ENCODE results near the gene GPC5.
"Not testable (repeated sequence)": the region's sequence is repeated elsewhere in the genome, so short reads cannot be mapped to it uniquely, and the experiment has no call there.

The GPC5 gene

GRCh38 chr13:91891141-91891540 lies 492.7 kb downstream of the GPC5 start:
- no peaks in the 10 kb centered on the region for H3K36me3 Mint-ChIP-seq (ENCODE audit: low read depth)
- no peaks in the 10 kb centered on the region for H3K4me1 Mint-ChIP-seq
- H3K9me3 Mint-ChIP-seq, result peaks cover 5% of the 10 kb centered on the region
- no peak for DNase-seq
- H3K4me3 Mint-ChIP-seq, result no peak overlapping the region
- no peaks in the 10 kb centered on the region for H3K27me3 Mint-ChIP-seq
- no peak overlapping the region for H3K27ac Mint-ChIP-seq
- ATAC-seq, result no peak

DNA sequence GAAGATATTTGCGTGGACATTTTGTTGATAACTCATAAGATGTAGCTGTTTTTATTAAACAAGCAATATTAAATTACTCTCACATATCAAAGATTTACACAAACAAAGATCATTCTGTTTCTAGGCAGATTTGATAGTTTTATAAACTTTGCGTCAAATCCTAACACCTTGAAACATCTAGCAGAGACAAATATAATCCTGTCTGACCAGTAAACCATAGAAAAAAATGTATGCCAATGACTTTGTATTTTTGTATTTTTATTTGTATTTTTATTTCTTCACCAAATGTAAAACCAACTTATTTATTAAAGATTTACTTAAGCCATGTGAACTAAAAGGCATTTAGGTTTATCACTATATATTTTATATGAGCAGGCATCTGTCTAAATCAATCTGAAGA lies 494.6 kb downstream of the GPC5 start:
- Mint-ChIP-seq H3K4me1 (no peaks in the 10 kb centered on the region), H3K36me3 (ENCODE audit: low read depth) (no peaks in the 10 kb centered on the region), H3K4me3 (no peak overlapping the region), H3K9me3 (peaks cover 5% of the 10 kb centered on the region), H3K27me3 (no peaks in the 10 kb centered on the region), H3K27ac (no peak overlapping the region)
- DNase-seq, result no peak
- ATAC-seq, result no peak

DNA sequence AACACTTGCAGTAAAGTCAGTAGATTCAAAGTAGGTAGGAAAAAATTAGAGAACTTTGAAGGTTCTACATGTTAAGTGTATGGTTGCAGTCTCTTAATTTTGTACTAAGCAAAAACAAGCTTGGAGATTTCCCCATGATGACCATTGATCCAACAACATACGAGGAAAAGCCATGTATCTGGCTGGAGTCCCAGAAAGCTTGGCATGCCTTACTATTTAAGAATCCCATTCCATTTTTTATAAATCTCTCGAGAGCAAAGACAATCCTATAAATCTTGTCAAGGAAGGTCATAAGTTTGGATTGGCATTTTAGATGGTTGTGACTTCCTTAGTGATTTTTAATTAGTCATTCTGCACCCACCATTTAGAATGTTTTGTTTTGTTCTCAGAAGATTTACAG lies 495.9 kb downstream of the GPC5 start:
- Mint-ChIP-seq H3K4me1 (no peaks in the 10 kb centered on the region), H3K27me3 (no peaks in the 10 kb centered on the region), H3K36me3 (ENCODE audit: low read depth) (no peaks in the 10 kb centered on the region), H3K27ac (no peak overlapping the region), H3K9me3 (peaks cover 5% of the 10 kb centered on the region), H3K4me3 (no peak overlapping the region)
- no peak for ATAC-seq
- DNase-seq, result no peak

DNA sequence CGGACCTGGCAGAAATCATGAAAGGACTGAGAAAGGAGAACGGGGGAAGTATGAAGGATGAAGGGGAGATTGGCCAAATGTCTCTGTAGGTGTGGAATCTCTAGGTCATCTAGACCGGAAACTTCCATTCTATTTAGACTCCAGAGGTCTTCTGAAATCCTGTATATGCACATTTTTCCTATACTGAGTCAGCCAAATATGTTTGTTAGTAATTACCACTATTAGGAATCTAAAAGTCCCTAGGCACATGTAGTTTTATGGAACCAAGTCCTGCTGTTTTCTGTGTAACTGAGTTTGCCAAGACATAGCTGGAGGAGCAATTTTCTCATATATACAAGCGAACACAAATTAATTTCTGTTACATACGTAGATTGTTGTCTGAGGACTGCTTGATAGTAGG lies 498.1 kb downstream of the GPC5 start:
- H3K36me3 Mint-ChIP-seq (ENCODE audit: low read depth), result no peaks in the 10 kb centered on the region
- ATAC-seq, result no peak
- H3K4me1 Mint-ChIP-seq, result no peaks in the 10 kb centered on the region
- H3K27ac Mint-ChIP-seq, result no peak overlapping the region
- H3K27me3 Mint-ChIP-seq, result no peaks in the 10 kb centered on the region
- no peak overlapping the region for H3K4me3 Mint-ChIP-seq
- peaks cover 5% of the 10 kb centered on the region for H3K9me3 Mint-ChIP-seq
- DNase-seq, result no peak

DNA sequence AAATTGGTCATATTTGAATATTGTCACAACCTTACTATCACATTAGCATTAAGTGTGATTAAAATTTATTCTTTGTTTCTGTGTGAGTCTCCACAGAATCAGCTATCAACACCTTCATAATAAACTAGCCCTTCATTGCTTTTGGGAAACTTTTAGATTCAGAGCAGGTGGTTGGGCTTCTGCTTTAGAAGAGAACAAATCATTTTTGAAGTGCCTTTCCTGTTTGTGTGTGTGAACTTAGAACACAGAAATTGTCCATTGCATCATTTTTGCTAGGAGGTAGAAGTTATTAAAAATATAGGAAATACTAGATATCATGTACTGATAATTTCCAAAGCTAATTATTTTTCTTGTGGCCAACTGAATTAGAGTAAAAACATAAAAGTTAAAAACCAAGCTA lies 500.6 kb downstream of the GPC5 start:
- not testable (repeated sequence) for H3K4me1 Mint-ChIP-seq; H3K27ac Mint-ChIP-seq; H3K36me3 Mint-ChIP-seq (ENCODE audit: low read depth); H3K4me3 Mint-ChIP-seq; ATAC-seq; H3K27me3 Mint-ChIP-seq; DNase-seq
- peaks cover 11% of the 10 kb centered on the region for H3K9me3 Mint-ChIP-seq

- peaks cover 6% of the 10 kb centered on the region for H3K9me3 Mint-ChIP-seq
- DNase-seq (no peak), ATAC-seq (no peak)
- H3K4me3 Mint-ChIP-seq, result no peak overlapping the region
- no peaks in the 10 kb centered on the region for H3K27me3 Mint-ChIP-seq
- H3K36me3 Mint-ChIP-seq (ENCODE audit: low read depth), result no peaks in the 10 kb centered on the region
- H3K27ac Mint-ChIP-seq, result no peak overlapping the region
- H3K4me1 Mint-ChIP-seq, result no peaks in the 10 kb centered on the region
These were observed 503.9 kb downstream of the GPC5 start for GRCh38 chr13:91902291-91902690.

DNA sequence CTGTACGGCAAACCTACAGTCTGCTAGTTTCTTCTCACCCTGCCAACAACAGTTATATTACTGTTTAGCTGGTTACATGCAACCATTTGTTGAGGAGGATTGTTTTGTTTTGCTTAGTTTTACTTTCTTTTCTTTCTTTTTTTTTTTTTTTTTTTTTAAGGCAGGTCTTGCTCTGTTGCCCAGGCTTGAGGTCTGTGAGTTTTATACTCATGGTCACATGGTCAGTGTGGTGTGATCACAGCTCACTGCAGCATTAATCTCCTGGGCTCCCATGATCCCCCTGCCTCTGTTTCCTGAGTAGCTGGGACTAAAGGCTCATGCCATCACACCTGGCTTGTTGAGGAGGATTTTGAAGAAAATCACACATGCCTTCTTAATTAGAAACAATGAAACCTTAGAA lies 505.6 kb downstream of the GPC5 start:
- DNase-seq (no peak), ATAC-seq (no peak)
- Mint-ChIP-seq H3K9me3 (peaks cover 6% of the 10 kb centered on the region), H3K27me3 (no peaks in the 10 kb centered on the region), H3K36me3 (ENCODE audit: low read depth) (no peaks in the 10 kb centered on the region), H3K4me1 (no peaks in the 10 kb centered on the region), H3K27ac (no peak overlapping the region), H3K4me3 (no peak overlapping the region)

DNA sequence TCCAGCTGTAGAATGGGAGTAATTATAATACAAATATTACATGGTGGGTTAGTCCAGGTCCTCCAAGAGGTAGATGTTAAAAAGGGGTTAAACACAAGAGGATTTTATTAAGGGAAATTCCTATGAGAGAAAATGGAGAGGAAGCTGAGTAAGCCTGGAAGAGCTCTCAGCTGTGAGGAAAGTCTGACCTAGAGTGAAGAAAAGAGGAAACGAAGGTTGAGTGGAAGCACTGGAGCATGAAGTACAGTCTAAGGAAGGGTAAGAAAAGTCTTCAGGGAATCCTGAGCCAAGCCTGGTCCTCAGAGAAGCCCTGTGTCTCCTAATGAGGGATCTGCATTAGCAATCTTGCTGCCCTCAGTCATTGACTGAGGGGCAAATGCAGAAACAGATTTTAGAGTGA lies 506.2 kb downstream of the GPC5 start:
- ATAC-seq, result no peak
- Mint-ChIP-seq H3K4me1 (no peaks in the 10 kb centered on the region), H3K27ac (no peak overlapping the region), H3K36me3 (ENCODE audit: low read depth) (no peaks in the 10 kb centered on the region), H3K27me3 (no peaks in the 10 kb centered on the region), H3K9me3 (peaks cover 6% of the 10 kb centered on the region), H3K4me3 (no peak overlapping the region)
- DNase-seq, result no peak

- DNase-seq (no peak), ATAC-seq (no peak)
- Mint-ChIP-seq H3K4me3 (no peak overlapping the region), H3K27me3 (no peaks in the 10 kb centered on the region), H3K4me1 (no peaks in the 10 kb centered on the region), H3K9me3 (peaks cover 3% of the 10 kb centered on the region), H3K27ac (no peak overlapping the region), H3K36me3 (ENCODE audit: low read depth) (no peaks in the 10 kb centered on the region)
These were observed 509.0 kb downstream of the GPC5 start for GRCh38 chr13:91907398-91907797.

- Mint-ChIP-seq H3K9me3 (no peaks in the 10 kb centered on the region), H3K4me1 (no peaks in the 10 kb centered on the region), H3K27me3 (no peaks in the 10 kb centered on the region), H3K4me3 (no peak overlapping the region), H3K27ac (no peak overlapping the region), H3K36me3 (ENCODE audit: low read depth) (no peaks in the 10 kb centered on the region)
- DNase-seq (no peak), ATAC-seq (no peak)
These were observed 511.2 kb downstream of the GPC5 start for GRCh38 chr13:91909617-91910016.

DNA sequence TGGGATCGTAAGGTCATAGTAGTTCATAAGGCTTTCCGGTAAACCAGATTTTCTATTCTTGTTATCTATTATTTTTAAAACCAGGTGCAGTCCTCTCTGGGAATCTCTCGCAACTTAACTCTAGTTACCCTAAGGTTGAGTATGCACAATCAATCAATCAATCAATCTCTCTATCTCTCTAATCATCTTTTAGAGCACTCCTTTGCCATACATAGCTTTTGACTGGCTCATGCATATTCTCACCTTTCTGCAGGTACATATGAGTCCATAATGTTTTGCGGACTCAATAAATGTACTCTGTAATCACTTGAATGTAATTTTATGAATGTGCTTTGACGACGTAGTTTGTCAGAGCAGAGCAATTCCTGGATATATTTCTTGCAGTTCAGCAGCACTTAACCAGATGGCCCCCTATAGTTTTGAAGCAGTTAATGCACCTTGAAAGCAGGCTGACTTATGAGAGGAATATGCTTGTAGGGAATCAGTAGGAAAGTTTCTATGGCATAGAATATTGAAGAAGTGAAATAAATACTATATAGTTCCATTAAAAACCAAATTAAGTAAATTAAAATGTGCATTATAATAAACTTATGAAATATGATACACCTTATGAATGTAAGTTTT lies 524.7 kb downstream of the GPC5 start:
- H3K27me3 Mint-ChIP-seq, result no peaks in the 10 kb centered on the region
- H3K27ac Mint-ChIP-seq, result no peak overlapping the region
- H3K36me3 Mint-ChIP-seq (ENCODE audit: low read depth), result no peaks in the 10 kb centered on the region
- DNase-seq (no peak), ATAC-seq (no peak)
- no peaks in the 10 kb centered on the region for H3K4me1 Mint-ChIP-seq
- H3K4me3 Mint-ChIP-seq, result no peak overlapping the region
- H3K9me3 Mint-ChIP-seq, result peaks cover 8% of the 10 kb centered on the region

DNA sequence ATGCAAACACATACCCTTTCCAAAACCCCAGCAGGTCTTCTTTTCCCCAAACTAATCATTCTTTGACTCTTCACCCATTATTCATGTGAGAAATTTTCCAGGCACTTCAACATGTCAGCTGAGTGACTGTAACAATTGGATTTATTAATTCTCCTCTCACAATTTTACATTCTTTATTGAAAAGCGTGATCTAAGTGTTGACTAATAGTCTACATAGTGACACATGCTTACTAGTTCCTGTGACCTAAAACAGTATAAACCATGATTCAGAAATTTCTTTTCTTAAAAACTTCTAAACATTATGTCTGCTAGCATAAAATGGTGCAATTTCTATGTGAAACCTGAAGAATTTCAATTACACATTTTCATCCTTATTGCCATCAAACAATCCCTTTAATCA lies 532.3 kb downstream of the GPC5 start:
- H3K9me3 Mint-ChIP-seq, result peaks cover 7% of the 10 kb centered on the region
- no peak overlapping the region for H3K27ac Mint-ChIP-seq
- DNase-seq (no peak), ATAC-seq (no peak)
- no peaks in the 10 kb centered on the region for H3K27me3 Mint-ChIP-seq
- no peaks in the 10 kb centered on the region for H3K4me1 Mint-ChIP-seq
- no peaks in the 10 kb centered on the region for H3K36me3 Mint-ChIP-seq (ENCODE audit: low read depth)
- H3K4me3 Mint-ChIP-seq, result no peak overlapping the region

DNA sequence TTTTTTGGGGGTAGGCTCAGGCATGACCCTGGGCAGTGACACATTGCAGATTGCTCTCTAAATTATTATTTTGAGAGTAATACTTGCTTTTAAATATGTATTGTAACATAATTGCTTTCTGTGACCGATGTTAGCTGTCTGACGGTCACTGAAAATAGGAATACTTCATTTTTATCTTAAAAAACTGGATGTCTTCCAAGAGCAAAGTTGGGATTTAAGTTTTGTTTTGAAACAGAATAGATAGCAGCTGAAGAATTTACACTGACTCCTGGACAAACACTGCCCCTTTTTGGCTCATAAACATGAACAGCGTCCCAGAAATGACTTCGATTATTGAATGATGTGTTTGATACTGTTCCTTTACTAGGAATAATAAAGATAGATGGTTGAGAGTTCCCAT lies 535.9 kb downstream of the GPC5 start:
- Mint-ChIP-seq H3K4me3 (no peak overlapping the region), H3K27ac (no peak overlapping the region), H3K36me3 (ENCODE audit: low read depth) (no peaks in the 10 kb centered on the region), H3K9me3 (peaks cover 7% of the 10 kb centered on the region), H3K4me1 (no peaks in the 10 kb centered on the region), H3K27me3 (no peaks in the 10 kb centered on the region)
- DNase-seq (no peak), ATAC-seq (no peak)

DNA sequence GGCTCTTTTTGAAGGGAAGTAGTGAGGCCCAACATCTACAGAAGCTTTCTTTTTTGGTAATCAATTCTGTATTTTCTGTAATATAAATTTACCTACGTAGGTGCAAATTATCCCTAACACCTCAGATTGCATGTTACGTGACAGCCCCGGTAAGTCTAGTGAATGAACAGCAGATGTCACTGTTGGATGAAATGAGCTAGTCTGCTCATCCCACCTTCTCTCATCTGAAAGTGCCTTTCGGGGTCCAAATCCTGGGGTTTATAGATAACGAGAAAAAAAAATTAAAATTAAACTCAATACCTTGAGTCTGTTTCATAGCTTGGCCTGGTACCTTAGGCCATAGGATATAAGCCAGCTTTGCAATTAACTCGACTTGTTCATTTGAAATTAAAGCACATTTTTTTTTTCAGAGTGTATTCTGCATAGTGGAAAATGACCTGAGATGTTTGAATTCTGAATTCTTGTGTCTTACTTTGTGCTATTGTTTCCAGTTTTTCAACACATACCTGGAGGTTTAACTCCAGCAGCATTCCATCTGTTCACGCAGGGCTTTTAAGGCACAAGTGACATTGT lies 548.2 kb downstream of the GPC5 start:
- H3K36me3 Mint-ChIP-seq (ENCODE audit: low read depth), result no peaks in the 10 kb centered on the region
- DNase-seq (no peak), ATAC-seq (no peak)
- H3K27ac Mint-ChIP-seq, result no peak overlapping the region
- no peaks in the 10 kb centered on the region for H3K27me3 Mint-ChIP-seq
- H3K4me3 Mint-ChIP-seq, result no peak overlapping the region
- no peaks in the 10 kb centered on the region for H3K4me1 Mint-ChIP-seq
- H3K9me3 Mint-ChIP-seq, result no peaks in the 10 kb centered on the region

DNA sequence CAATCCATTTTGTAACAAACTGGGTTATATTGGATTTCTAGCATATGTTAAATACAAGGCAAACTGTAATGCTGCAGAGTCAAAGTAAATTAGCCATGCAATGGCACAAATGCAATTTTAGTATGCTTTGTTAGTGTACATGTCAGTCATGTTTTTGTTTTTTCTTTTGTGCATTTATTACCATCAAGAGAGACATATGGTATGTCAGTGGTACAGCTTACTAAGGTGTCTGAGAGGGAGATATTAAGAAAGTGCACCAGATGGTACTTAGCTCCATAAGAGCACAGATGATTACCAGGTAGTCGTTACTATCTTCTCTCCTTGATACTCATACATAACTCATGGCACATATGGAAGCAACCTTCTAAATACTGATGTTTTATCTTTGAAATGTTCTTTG lies 550.3 kb downstream of the GPC5 start:
- Mint-ChIP-seq H3K27ac (no peak overlapping the region), H3K27me3 (no peaks in the 10 kb centered on the region), H3K36me3 (ENCODE audit: low read depth) (no peaks in the 10 kb centered on the region), H3K4me1 (no peaks in the 10 kb centered on the region), H3K9me3 (no peaks in the 10 kb centered on the region), H3K4me3 (no peak overlapping the region)
- ATAC-seq (no peak), DNase-seq (no peak)

DNA sequence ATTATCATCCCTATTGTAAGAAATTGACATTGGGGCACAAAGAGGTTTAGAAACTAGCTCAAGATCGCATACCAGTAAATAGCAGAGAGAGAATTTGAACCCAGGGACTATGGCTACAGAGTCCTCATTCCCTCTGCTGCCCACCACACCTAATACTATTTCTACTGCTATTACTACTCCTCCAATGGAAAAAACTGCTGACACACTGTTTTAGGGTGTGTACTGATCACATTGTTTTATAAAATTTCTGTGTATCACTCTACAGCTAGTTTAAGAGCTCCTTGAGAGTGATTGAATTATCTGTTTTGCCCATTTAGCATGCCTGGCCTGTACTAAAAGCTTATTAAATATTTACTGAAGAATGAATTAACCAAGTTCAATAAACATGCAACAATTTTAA lies 552.4 kb downstream of the GPC5 start:
- Mint-ChIP-seq H3K4me1 (no peaks in the 10 kb centered on the region), H3K9me3 (no peaks in the 10 kb centered on the region), H3K27ac (no peak overlapping the region), H3K27me3 (no peaks in the 10 kb centered on the region), H3K36me3 (ENCODE audit: low read depth) (no peaks in the 10 kb centered on the region), H3K4me3 (no peak overlapping the region)
- ATAC-seq, result no peak
- no peak for DNase-seq
